HepG2 (cell line): ENCODE results near the gene SLC35B4. TPM values are rescaled to one million over a fixed set of nuclear protein-coding genes. Genes with fewer than 3 reads are reported as not detected.
A peak's percentile ranks its signal among the peaks of the same experiment; 100 is the strongest.

Experiments used
- BORCS8-MEF2B ChIP-seq: sonication (generic); formaldehyde crosslinking; IDR thresholded peaks from 2 replicates; pipeline ENCODE4 v1.8.0; 2022; ENCODE audit warnings: mild to moderate bottlenecking, missing genetic modification reagents
- GZF1 ChIP-seq: sonication (generic); formaldehyde crosslinking; IDR thresholded peaks from 2 replicates; pipeline ENCODE4 v1.5.1; 2020; ENCODE audit warnings: mild to moderate bottlenecking, missing genetic modification reagents
- KDM5A ChIP-seq: fragments of 200-600 bp; sonication (generic); IDR thresholded peaks from 2 replicates; pipeline ENCODE4 v1.7.0; 2018; ENCODE audit warnings: antibody characterized with exemption, mild to moderate bottlenecking, low read length, borderline replicate concordance
- MLXIP ChIP-seq: sonication (generic); formaldehyde crosslinking; IDR thresholded peaks from 2 replicates; pipeline ENCODE4 v1.9.0; 2021; ENCODE audit warnings: missing genetic modification reagents, borderline replicate concordance
- ZNF280D ChIP-seq: sonication (generic); formaldehyde crosslinking; IDR thresholded peaks from 2 replicates; pipeline ENCODE4 v1.5.1; 2020; ENCODE audit warnings: mild to moderate bottlenecking, missing genetic modification reagents
- ZNF672 ChIP-seq: sonication (generic); formaldehyde crosslinking; IDR thresholded peaks from 2 replicates; pipeline ENCODE4 v1.8.1; 2022; ENCODE audit warnings: missing genetic modification reagents
- ZNF766 ChIP-seq: sonication (generic); formaldehyde crosslinking; IDR thresholded peaks from 2 replicates; pipeline ENCODE4 v1.5.0; 2020; ENCODE audit warnings: missing genetic modification reagents, borderline replicate concordance
- polyA plus RNA-seq, 8 experiments: library from polyadenylated mRNA; depleted of rRNA in 3 of 8; stranded (reverse) in 7 of 8; unstranded in 1 of 8; fragments of >200 nt; fragmentation: Illumina TruSeq in 4 of 8; extraction: Trizol in 4 of 8; gene quantifications; 2 replicates each; pipeline versions ENCODE4 v1.2.1 to v1.2.3, GENCODE V29; 2011 to 2016; ENCODE audit warnings: low read depth in 4 of 8, missing spikeins in 1 of 8, mixed read lengths in 1 of 8; ENCODE audit not compliant: insufficient read depth in 1 of 8
- total RNA-seq, 5 experiments: library from RNA; depleted of rRNA; stranded (reverse); fragments of >200 nt; fragmentation: Illumina TruSeq; extraction: Trizol; gene quantifications; 2 replicates each; pipeline ENCODE4 v1.2.3, GENCODE V29; 2016; ENCODE audit warnings: low read depth in 1 of 5
- TF ChIP-seq, protein P1 (sequence below): sonication (generic); formaldehyde crosslinking; IDR thresholded peaks from 2 replicates; pipeline ENCODE4 v1.8.1; 2023; ENCODE audit warnings: mild to moderate bottlenecking, moderate library complexity, missing genetic modification reagents
- TF ChIP-seq, protein P2 (sequence below): IDR thresholded peaks from 2 replicates; pipeline ENCODE4 v1.6.1; 2016
- TF ChIP-seq, protein P3 (sequence below): sonication (generic); formaldehyde crosslinking; IDR thresholded peaks from 2 replicates; pipeline ENCODE4 v1.5.1; 2020; ENCODE audit warnings: mild to moderate bottlenecking, missing genetic modification reagents, borderline replicate concordance
- TF ChIP-seq, protein P4 (sequence below): sonication (generic); formaldehyde crosslinking; IDR thresholded peaks from 2 replicates; pipeline ENCODE4 v1.5.1; 2020; ENCODE audit warnings: mild to moderate bottlenecking, moderate library complexity, missing genetic modification reagents

Gene SLC35B4
- total and polyA plus RNA-seq, 2 of the 13 experiments (the other 11 are each of a cell fraction or from before 2014, with no cell fraction given) = 17.1 to 17.8 TPM

DNA sequence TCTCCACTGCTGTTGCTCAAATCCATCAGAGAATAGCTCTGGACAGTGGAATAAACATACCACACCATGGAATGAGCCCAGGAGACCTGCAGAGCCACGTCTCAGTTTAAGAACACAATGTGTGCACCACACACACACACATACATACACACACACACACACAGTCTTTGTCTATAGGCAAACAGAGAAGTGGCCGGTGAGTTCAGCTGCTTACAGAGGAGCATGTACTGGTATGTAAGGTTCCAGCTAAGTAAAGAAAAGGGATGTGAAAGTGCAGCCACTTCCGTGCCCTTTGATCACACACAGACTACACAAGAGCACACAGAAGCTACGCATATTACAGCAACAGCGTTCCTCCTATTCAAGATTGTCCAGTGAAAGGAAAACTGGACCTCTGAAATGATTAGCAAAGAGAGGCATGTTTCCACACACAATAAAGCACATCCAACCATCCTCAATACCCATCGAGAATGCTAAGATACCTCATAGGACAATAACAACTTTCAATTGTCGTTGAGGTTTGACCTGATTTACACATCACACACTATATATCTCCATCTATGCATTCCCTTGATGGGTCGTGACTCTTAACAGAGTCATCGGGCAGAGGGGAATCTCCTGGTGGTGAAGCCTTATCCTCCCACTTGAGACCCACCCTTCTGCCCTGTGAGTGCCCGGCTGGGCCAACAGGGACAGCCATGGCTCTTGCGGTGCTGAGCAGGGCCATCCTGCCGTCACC lies 23.6 kb downstream of the SLC35B4 start (continued):
- TF ChIP-seq MLXIP (no peak), ZNF280D (CRISPR knock-in tag) (no peak), KDM5A (no peak), GZF1 (CRISPR knock-in tag) (no peak), BORCS8-MEF2B (0 out of 2 replicates have a peak, but pooled peaks have one; percentile 23), ZNF766 (CRISPR knock-in tag) (no peak), ZNF672 (no peak)
- TF ChIP-seq, protein P1, sequence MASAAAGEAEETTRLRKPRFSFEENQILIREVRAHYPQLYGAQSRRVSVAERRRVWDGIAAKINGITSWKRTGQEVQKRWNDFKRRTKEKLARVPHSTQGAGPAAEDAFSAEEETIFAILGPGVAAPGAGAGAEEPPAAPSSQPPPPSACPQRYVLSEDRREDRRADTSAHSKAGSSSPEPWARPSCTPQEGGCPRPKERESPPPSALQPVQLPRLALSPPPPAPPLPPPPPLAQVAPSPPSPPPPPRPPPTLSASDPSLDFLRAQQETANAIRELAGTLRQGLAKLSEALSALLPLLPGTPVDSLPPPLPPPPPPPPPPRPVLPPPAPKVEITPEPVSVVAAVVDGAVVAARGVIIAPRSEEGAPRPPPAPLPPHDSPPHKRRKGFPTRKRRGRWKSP (CRISPR knock-in tag) = no peak
- TF ChIP-seq, protein P2, sequence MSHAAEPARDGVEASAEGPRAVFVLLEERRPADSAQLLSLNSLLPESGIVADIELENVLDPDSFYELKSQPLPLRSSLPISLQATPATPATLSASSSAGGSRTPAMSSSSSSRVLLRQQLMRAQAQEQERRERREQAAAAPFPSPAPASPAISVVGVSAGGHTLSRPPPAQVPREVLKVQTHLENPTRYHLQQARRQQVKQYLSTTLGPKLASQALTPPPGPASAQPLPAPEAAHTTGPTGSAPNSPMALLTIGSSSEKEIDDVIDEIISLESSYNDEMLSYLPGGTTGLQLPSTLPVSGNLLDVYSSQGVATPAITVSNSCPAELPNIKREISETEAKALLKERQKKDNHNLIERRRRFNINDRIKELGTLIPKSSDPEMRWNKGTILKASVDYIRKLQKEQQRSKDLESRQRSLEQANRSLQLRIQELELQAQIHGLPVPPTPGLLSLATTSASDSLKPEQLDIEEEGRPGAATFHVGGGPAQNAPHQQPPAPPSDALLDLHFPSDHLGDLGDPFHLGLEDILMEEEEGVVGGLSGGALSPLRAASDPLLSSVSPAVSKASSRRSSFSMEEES (CRISPR knock-in tag) = no peak
- TF ChIP-seq, protein P3, sequence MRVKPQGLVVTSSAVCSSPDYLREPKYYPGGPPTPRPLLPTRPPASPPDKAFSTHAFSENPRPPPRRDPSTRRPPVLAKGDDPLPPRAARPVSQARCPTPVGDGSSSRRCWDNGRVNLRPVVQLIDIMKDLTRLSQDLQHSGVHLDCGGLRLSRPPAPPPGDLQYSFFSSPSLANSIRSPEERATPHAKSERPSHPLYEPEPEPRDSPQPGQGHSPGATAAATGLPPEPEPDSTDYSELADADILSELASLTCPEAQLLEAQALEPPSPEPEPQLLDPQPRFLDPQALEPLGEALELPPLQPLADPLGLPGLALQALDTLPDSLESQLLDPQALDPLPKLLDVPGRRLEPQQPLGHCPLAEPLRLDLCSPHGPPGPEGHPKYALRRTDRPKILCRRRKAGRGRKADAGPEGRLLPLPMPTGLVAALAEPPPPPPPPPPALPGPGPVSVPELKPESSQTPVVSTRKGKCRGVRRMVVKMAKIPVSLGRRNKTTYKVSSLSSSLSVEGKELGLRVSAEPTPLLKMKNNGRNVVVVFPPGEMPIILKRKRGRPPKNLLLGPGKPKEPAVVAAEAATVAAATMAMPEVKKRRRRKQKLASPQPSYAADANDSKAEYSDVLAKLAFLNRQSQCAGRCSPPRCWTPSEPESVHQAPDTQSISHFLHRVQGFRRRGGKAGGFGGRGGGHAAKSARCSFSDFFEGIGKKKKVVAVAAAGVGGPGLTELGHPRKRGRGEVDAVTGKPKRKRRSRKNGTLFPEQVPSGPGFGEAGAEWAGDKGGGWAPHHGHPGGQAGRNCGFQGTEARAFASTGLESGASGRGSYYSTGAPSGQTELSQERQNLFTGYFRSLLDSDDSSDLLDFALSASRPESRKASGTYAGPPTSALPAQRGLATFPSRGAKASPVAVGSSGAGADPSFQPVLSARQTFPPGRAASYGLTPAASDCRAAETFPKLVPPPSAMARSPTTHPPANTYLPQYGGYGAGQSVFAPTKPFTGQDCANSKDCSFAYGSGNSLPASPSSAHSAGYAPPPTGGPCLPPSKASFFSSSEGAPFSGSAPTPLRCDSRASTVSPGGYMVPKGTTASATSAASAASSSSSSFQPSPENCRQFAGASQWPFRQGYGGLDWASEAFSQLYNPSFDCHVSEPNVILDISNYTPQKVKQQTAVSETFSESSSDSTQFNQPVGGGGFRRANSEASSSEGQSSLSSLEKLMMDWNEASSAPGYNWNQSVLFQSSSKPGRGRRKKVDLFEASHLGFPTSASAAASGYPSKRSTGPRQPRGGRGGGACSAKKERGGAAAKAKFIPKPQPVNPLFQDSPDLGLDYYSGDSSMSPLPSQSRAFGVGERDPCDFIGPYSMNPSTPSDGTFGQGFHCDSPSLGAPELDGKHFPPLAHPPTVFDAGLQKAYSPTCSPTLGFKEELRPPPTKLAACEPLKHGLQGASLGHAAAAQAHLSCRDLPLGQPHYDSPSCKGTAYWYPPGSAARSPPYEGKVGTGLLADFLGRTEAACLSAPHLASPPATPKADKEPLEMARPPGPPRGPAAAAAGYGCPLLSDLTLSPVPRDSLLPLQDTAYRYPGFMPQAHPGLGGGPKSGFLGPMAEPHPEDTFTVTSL (CRISPR knock-in tag) = peak; percentile 37
- TF ChIP-seq, protein P4, sequence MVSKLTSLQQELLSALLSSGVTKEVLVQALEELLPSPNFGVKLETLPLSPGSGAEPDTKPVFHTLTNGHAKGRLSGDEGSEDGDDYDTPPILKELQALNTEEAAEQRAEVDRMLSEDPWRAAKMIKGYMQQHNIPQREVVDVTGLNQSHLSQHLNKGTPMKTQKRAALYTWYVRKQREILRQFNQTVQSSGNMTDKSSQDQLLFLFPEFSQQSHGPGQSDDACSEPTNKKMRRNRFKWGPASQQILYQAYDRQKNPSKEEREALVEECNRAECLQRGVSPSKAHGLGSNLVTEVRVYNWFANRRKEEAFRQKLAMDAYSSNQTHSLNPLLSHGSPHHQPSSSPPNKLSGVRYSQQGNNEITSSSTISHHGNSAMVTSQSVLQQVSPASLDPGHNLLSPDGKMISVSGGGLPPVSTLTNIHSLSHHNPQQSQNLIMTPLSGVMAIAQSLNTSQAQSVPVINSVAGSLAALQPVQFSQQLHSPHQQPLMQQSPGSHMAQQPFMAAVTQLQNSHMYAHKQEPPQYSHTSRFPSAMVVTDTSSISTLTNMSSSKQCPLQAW (CRISPR knock-in tag) = no peak
